ENCODE measurements around the gene CATSPERE. TPM values are rescaled to one million over a fixed set of nuclear protein-coding genes. Genes with fewer than 3 reads are reported as not detected.

Gene CATSPERE, protein sequence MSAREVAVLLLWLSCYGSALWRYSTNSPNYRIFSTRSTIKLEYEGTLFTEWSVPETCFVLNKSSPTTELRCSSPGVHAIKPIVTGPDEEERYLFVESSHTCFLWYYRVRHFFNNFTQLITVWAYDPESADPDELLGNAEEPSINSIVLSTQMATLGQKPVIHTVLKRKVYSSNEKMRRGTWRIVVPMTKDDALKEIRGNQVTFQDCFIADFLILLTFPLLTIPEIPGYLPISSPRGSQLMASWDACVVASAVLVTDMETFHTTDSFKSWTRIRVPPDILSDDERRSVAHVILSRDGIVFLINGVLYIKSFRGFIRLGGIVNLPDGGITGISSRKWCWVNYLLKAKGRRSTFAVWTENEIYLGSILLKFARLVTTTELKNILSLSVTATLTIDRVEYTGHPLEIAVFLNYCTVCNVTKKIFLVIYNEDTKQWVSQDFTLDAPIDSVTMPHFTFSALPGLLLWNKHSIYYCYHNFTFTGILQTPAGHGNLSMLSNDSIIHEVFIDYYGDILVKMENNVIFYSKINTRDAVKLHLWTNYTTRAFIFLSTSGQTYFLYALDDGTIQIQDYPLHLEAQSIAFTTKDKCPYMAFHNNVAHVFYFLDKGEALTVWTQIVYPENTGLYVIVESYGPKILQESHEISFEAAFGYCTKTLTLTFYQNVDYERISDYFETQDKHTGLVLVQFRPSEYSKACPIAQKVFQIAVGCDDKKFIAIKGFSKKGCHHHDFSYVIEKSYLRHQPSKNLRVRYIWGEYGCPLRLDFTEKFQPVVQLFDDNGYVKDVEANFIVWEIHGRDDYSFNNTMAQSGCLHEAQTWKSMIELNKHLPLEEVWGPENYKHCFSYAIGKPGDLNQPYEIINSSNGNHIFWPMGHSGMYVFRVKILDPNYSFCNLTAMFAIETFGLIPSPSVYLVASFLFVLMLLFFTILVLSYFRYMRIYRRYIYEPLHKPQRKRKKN
- 0.27 and 0.50 TPM in 2 replicates for total RNA-seq

DNA sequence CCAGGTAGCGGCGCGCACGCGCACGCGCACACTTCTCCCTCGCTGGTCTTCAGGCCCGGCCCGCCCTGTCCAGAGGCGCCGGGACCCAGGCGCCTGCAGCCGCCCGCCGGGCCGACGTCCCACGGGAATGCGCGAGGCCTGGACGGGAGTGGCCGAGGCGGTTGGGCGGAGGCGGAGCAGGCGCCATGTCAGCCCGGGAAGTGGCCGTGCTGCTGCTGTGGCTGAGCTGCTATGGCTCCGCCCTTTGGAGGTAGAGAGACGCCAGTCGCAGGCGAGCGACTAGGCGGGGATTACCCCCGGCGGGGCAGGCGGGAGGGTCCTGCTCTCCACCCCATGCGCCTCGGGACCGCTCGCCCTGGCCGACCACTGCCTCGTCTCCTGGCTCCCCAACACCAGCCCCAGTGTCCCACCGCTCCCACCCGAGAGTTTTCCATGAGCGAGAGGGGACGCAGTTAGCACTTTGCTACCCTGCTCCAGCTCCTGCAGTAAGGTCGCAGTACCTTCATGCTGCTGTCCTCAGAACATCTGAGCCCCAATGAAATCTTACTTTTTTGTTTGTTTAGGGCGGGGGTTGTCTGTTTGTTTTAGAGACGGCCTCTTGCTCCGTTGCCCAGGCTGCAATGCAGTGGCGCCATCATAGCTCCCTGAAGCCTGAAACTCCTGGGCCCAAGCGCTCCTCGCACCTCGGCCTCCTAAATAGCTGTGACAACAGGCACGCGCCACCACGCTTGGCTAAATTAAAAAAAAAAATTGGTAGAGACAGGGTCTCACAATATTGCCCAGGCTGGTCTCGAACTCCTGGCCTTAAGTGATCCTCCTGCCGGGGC is at the start of gene CATSPERE:
Gene CATSPERE (plus strand): TSS at position 29 of the 827 bp plus-strand sequence. CDS start 157 bp downstream, at position 186.
- intact Hi-C loops (cut with micrococcal nuclease): loop anchor here (1.0 kb wide), 2 partner anchors 9 to 191 kb away; no protein-coding TSS in a partner anchor

DNA sequence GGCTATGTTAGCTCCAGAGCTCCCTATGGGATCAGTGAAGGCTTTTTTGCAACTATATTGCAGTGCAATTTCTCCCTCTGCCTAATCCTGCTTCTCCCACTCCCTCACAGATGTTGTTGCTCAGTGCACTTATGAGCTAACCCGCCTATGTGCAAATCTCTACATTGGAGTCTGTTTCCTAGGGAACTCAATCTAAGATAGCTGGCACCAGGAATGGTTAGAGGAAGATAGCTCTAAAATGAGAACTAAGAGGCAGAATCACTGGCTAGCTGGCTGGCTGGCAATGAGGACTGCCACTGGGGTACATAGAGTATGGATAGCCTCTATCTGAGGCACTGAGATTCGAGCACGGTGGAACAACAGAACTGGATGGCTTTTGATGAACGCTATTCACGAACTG is 48.9 kb upstream of the CATSPERE start:
- intact Hi-C loops (cut with micrococcal nuclease): no loop called here

DNA sequence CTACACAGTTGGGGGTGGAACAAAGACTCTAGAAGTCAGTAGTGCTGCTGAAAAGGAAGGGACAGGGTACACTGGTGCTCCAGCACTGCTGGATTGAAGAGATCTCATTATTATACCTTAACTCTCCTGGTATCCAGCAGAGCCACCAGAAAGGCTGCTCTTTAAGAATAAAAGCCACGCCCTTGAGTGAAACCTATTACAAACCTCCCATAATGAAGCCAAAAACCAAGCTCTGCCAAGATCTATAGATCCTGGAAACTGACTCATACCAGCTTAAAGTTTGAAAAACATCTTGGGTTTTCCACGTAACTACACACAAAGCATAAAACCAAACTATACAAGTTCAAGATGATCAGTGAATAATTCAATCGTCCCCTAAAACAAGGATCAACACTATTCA is 47.3 kb upstream of the CATSPERE start:
- intact Hi-C loops (cut with micrococcal nuclease): no loop called here

DNA sequence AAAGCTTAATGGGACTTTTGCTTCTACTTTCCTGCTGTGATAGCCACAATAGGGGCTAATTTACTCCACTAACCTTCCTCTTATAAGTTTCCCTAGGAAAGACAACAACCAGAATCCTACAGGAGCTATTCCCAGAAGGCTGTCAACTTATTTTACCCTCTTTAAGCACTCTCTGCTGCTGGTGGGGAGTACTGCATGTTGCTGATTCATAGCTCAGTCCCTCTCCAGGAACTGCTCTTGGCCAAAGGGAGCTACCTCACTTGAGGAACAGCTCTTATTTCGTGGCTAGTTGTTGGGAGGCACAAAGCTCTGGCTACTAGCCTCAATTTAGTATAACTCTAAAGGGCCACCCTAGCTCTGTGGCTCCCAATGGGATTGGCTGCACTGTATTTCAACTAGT is 46.5 kb upstream of the CATSPERE start:
- intact Hi-C loops (cut with micrococcal nuclease): no loop called here

DNA sequence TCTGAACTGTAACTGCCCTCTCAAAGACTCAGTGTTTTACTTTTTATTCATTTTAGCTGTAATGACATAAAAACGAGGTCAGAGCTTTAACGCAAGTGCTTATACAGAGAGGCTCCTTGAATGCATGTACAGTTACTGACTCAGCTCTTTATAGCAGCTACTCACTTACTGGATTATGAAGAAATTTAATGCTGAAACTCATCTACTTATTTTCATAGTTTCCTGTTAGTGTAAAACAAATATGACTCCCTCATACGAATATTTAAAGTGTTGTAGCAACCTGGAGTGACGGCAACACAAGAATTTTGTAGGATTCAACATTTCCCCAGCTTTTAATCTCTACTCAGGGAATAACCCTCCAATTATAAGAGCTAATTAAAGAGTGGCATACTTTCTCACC is 42.0 kb upstream of the CATSPERE start:
- intact Hi-C loops (cut with micrococcal nuclease): no loop called here

DNA sequence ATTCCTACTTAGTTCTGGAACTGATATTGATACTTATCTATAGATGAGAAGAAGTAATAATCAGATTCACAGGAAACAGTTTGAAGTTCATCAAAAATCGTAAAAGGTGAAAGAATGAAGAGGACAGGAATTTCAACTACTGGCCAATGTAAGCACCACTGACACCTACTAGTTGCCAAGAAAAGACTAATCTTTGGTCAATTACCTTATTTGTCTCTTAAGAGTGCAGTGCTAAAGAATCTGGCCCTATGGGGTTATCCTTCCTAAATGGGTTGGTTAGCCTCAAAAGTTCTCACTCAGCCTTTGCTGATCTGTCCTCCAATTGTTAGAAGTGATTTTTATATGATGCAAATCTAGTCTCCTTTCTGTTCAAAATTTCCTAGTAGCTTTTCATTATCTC is 38.9 kb upstream of the CATSPERE start:
- intact Hi-C loops (cut with micrococcal nuclease): no loop called here

DNA sequence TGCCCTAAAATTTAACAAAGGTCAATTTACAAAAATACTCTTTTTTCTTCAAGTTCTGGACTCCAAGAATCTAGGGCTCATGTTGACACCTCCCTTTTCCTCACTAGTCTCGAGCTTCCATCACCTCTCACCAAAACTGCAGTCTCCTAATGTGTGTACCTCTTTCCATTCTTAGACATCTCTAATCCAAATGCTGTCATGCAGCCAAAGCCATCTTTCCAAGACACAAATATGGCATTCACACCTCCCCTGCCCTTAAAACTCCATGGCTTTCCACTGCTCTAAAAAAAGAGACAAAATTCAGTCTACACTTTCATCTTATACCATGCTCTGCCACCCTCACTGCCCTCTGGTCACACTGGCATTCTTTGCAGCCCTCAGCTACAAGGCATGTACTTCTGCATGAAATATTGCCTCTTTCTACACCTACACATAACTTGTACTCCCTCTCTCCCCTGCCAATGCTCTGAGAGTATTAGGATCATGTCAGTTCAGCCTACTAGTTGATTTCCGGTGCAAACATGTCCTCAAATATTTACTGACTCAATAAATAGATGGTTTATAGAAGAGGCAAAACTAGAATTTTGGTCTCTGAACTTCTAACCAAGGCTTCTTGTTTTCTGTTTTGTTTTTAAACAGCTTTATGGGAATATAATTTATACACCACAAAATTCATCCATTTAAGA is 36.3 kb upstream of the CATSPERE start:
- intact Hi-C loops (cut with micrococcal nuclease): no loop called here

DNA sequence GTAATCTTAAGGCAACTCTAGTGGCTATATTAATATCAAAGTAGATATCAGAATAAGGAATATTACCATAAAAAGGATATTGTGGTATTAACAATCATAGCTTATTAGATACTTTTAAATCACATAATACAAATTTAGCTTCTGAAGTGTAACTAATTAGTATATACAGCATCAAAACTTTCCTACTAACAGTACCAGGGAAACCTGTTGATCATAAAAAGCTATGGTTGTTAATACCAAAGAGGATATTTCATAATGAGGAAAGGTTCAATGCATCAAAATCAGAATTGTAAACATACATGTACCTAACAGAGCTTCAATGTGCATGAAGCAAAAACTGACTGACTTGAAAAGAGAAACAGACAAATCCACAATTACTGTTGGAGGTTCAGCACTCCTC is 33.4 kb upstream of the CATSPERE start:
- intact Hi-C loops (cut with micrococcal nuclease): no loop called here

DNA sequence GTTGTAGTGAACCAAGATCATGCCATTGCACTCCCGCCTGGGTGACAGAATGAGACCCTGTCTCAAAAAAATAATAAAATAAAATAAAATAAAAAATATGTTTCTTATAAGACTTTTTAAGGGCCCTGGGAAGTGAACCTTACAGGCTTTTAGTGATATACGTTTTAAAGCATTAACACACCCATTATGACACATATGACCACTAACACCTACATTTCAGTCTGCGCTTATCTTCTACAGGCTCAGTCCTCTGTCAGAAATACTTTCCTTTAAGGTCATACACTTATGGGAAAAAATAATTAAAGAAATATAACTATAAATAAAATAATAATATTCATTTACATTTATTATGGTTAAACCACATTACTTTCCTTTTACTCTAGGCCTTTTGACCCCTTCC is 31.3 kb upstream of the CATSPERE start:
- intact Hi-C loops (cut with micrococcal nuclease): no loop called here

DNA sequence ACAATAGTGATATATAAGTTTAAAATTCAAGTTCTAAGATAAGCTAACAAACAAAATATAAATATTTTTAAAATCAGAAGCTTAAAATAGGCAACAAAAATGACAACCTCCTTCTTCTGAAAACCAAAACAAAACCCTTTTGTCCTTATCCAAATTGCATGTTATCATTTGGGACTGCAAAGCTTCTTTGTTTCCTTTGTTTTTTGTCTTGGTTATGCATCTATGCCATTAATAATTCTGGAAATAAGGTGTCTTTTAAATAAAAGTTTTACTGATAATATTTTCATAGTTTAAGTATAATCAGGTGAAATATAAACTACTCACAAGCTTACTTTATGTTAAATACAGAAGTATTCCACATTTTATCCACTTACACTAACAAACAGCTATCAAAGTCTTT is 29.9 kb upstream of the CATSPERE start:
- intact Hi-C loops (cut with micrococcal nuclease): no loop called here

DNA sequence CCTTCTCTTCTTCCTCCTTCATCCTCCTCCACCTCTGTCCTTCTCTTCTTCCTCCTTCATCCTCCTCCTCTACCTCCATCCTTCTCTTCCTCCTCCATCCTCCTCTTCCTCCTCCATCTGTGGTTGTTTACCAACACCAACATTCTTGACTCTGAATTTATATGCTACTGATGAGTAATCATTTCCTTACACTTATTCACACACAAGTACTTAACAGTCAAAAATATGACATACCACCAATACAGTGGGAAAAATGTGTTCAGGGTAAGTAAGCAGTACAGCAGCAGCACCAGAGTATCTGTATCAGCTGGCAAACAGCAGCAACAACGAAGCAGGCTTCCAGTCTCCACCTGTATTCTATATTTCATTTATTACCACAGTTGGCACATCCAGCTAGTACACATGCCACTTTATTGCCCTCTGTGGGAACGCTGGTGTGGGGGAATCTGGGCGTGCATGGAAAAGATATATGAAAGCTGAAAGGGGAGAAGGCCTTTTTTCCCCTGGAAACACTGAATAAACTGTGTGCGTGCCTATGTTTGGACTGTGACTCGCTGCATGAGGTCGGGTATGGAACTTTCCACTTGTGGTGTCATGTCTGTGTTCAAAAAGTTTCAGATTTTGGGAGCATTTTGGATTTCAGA is 25.4 kb upstream of the CATSPERE start:
- intact Hi-C loops (cut with micrococcal nuclease): no loop called here

DNA sequence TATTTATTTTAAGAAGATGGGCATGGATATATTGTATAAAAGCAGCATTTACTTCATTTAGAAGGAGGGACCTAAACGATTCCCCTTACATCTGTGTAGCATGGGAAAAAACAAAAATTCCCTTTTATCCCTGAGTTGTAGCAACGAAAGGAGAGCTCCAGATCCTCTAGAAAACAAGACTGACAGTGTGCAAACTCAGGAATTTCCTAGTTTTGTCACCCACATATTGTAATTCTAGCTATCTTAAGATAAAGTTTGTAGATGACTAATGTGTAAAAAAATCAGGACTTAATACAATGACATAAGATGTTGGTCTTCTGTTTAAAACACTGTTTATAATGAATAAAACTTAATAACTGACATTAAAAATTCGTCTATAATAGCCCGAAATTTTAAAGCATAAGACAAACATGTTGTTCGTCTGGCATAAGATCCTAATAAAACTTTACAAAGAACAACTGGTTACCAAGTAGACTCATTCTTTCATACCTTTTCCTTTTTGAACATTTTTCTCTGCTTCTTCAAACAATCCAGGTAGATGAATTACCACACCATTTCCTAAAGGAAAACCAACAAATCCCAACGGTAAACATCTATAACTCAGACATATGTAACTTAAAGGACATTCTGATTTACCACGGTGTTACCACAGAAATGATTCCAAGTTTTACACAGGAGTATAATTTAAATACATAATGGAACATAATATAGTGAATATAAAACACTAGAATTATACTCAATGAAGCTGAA is 24.6 kb upstream of the CATSPERE start:
- intact Hi-C loops (cut with micrococcal nuclease): no loop called here

DNA sequence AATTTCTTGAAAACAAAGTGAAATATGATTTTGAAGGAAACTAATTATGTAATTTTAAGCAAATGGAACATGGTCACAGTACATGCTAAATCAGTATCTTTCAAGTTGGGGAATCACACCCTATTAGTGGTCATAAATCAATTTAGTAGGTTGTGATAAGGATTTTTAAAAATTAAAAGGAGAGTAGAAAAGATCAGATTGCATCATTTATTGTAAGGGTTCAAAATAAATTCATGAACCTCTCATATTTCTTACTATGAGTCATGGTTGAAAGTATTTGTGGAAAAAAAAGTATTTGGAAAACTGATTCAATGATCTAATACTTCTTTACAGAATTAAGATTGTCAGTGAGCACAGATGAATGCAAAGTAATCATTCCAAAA is 24.0 kb upstream of the CATSPERE start:
- intact Hi-C loops (cut with micrococcal nuclease): no loop called here

DNA sequence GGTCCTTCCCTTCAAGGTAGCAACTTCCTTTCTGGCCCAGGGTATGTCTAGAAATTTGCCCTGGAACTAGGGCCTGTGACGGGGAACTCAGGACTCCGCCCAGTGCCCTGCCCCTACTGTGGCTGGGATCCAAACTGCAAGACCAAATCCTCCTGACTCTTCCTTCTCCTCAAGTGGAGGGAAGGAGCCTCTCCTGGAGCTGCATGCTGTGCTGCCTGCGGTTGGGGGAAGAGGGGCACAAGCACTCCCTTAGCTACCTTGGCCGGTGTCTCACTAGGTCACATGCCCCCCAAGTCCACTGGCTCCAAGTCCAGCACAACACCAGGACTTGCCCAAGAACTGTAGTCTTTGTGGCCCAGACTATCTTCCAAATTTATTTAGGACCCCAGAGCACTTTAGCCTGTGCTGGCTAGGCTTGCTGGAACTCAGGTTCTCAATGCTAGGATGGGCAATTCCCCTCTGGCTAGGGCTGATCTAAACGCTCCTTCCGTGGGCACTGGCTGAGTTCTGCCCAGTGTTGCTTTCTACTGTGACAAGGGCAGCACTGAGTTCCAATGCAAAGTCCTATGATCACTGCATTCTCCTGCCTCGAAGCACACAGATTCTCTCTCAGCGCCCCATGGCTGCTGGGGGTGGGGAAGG is 21.6 kb upstream of the CATSPERE start:
- intact Hi-C loops (cut with micrococcal nuclease): no loop called here

DNA sequence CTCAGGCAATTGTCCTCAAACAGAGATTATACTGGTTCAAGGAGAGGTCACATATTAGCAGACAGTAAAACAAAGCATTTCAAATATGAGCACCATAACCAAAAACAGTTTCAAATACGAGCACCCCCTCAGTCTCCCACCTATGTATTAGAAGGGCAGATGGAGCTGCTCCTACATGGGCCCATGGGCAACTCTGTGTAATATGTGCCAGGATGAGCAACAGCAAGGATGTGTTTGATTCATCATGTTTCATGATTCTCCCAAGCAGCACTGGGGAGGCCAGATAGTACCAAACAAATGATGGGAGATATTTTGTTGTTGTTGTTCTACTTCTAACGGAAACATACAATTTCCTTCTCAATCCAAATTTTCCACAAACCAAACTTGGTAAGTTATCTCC is 18.2 kb upstream of the CATSPERE start:
- intact Hi-C loops (cut with micrococcal nuclease): no loop called here

DNA sequence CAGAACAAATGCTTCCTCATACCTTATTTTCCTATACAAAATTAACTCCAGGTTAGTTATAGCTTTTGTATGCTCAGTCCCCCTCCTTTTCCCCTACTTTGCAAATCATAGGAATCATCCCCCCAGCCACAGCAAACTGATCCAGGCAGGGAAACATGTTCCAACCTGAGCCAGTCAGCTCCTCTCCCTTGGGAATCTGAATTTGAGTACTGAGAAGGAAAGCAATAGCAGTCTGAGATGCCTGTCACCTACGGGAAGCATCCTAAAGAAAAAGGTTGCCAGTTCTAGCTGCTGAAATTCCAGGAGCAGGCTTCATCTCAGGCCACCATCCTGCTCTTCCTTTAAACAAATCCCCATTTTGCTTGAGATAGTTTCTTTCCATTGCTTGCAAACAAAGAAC is 16.2 kb upstream of the CATSPERE start:
- intact Hi-C loops (cut with micrococcal nuclease): no loop called here

DNA sequence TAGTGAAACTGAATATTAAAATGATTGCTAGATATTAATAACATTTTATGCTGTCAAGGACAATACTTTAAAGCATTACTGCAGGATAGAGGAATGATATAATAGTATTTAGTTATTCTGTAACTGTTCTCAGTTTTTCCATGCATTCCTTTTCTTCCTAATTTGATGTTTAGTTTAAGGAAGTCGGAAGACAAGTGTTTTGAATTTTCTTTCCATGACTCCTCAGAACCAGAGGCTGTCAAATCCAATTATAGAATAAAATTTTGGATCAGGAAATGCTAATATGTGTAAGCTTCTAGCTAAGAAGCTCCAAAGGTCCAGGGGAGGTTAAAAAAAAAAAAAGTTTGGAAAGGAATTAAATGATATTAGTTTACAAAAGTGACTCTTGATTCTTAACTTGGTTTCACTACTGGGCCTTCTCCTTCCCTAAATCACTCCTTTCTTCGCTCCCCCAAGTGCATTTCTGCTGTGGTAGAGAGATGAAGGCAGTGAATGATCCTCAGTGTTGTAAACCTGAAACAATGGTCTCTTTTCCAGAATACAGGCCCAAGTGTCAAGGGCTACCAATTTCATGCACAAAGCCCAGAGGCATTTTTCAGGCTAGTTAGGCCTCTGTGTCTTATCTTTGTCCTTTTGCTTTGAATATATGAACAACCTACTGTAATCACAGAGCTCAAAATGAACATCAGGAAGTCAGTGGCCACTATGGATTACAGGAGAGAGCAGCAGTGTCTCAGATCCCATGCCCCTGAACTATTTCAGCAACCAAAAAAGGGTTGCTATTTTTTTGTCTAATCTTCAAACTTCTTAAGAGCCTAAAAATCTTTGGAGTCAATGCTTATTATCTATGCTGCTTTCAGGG is 15.5 kb upstream of the CATSPERE start:
- intact Hi-C loops (cut with micrococcal nuclease): no loop called here

DNA sequence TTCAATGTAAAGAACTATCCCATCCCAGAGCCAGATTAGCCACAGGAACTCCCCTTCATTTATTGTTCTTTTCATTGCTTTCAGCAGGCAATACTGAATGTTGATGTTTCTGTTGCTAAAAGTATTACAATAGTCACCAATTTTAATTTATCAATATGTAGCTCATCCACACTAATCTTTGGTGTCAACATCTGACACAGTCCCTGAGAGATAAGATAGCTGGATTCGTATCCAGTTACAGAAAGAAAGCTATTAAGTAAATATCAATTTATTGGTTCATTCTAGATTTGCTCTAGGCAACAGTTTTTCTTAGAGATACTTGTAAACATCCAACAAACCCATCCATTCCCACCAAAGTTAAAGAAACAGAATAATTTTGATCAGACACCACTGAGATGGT is 14.0 kb upstream of the CATSPERE start:
- intact Hi-C loops (cut with micrococcal nuclease): no loop called here
